ENCODE data around the gene NLGN1.

Gene NLGN1

GRCh38 chr3:173841334-173841733 lies 443.8 kb downstream of the NLGN1 start:
- no peak for DNase-seq (ENCODE audit: low spot score)

- DNase-seq (ENCODE audit: low spot score), result no peak
These were observed 445.5 kb downstream of the NLGN1 start for GRCh38 chr3:173843060-173843459.

GRCh38 chr3:173846584-173846983 lies 449.0 kb downstream of the NLGN1 start:
- no peak for DNase-seq (ENCODE audit: low spot score)

GRCh38 chr3:173849489-173849888 lies 451.9 kb downstream of the NLGN1 start:
- DNase-seq (ENCODE audit: low spot score), result no peak

GRCh38 chr3:173857154-173857553 lies 459.6 kb downstream of the NLGN1 start:
- DNase-seq (ENCODE audit: low spot score), result no peak

- no peak for DNase-seq (ENCODE audit: low spot score)
These were observed 465.2 kb downstream of the NLGN1 start for GRCh38 chr3:173862701-173863100.

GRCh38 chr3:173863551-173863950 lies 466.0 kb downstream of the NLGN1 start:
- no peak for DNase-seq (ENCODE audit: low spot score)

- peak; percentile 14 for DNase-seq (ENCODE audit: low spot score)
These were observed 468.5 kb downstream of the NLGN1 start for GRCh38 chr3:173865900-173866498.

GRCh38 chr3:173869766-173870165 lies 472.2 kb downstream of the NLGN1 start:
- DNase-seq (ENCODE audit: low spot score), result no peak

- DNase-seq (ENCODE audit: low spot score), result no peak
These were observed 473.4 kb downstream of the NLGN1 start for GRCh38 chr3:173870976-173871375.

- no peak for DNase-seq (ENCODE audit: low spot score)
These were observed 478.2 kb downstream of the NLGN1 start for GRCh38 chr3:173875790-173876189.

GRCh38 chr3:173876476-173876875 lies 478.9 kb downstream of the NLGN1 start:
- no peak for DNase-seq (ENCODE audit: low spot score)

GRCh38 chr3:173887888-173888287 lies 490.3 kb downstream of the NLGN1 start:
- DNase-seq (ENCODE audit: low spot score), result no peak

- no peak for DNase-seq (ENCODE audit: low spot score)
These were observed 492.1 kb downstream of the NLGN1 start for GRCh38 chr3:173889596-173889995.

- no peak for DNase-seq (ENCODE audit: low spot score)
These were observed 492.5 kb downstream of the NLGN1 start for GRCh38 chr3:173890091-173890490.

- DNase-seq (ENCODE audit: low spot score), result no peak
These were observed 493.9 kb downstream of the NLGN1 start for GRCh38 chr3:173891272-173892100.

- DNase-seq (ENCODE audit: low spot score), result no peak
These were observed 495.0 kb downstream of the NLGN1 start for GRCh38 chr3:173892547-173892946.

- no peak for DNase-seq (ENCODE audit: low spot score)
These were observed 495.5 kb downstream of the NLGN1 start for GRCh38 chr3:173893066-173893465.

- no peak for DNase-seq (ENCODE audit: low spot score)
These were observed 496.3 kb downstream of the NLGN1 start for GRCh38 chr3:173893835-173894234.

- no peak for DNase-seq (ENCODE audit: low spot score)
These were observed 500.1 kb downstream of the NLGN1 start for GRCh38 chr3:173897631-173898030.

GRCh38 chr3:173901649-173902048 lies 504.1 kb downstream of the NLGN1 start:
- no peak for DNase-seq (ENCODE audit: low spot score)

GRCh38 chr3:173902401-173902800 lies 504.9 kb downstream of the NLGN1 start:
- no peak for DNase-seq (ENCODE audit: low spot score)

- DNase-seq (ENCODE audit: low spot score), result no peak
These were observed 505.3 kb downstream of the NLGN1 start for GRCh38 chr3:173902871-173903270.

GRCh38 chr3:173905381-173905780 lies 507.8 kb downstream of the NLGN1 start:
- no peak for DNase-seq (ENCODE audit: low spot score)
